Stimulated activated CD8-positive, alpha-beta memory T cell treated with anti-CD3 and anti-CD28 coated beads, Interleukin-7, amount 100 ng/mL, for 24 hours (primary cell): ENCODE results near the gene CTTNBP2NL.
A peak's percentile ranks its signal among the peaks of the same experiment; 100 is the strongest.
"Not testable (repeated sequence)": the region's sequence is repeated elsewhere in the genome, so short reads cannot be mapped to it uniquely, and the experiment has no call there.

ENCODE experiments used
- DNase-seq: peaks from one replicate; pipeline ENCODE4 v3.0.0-alpha.2; 2020; ENCODE audit warnings: low read depth

The CTTNBP2NL gene

GRCh38 chr1:112386731-112387346 is 9.2 kb upstream of the CTTNBP2NL start:
- no peak for DNase-seq

- DNase-seq = no peak
These were observed 8.2 kb upstream of the CTTNBP2NL start for GRCh38 chr1:112387807-112388206.

- no peak for DNase-seq
These were observed 7.6 kb upstream of the CTTNBP2NL start for GRCh38 chr1:112388436-112388835.

- DNase-seq = no peak
These were observed 6.3 kb upstream of the CTTNBP2NL start for GRCh38 chr1:112389689-112390088.

- DNase-seq = not testable (repeated sequence)
These were observed 5.7 kb upstream of the CTTNBP2NL start for GRCh38 chr1:112390335-112390734.

GRCh38 chr1:112390775-112391602 is 5.0 kb upstream of the CTTNBP2NL start:
- DNase-seq = peak; percentile 51

GRCh38 chr1:112391603-112391940 is 4.4 kb upstream of the CTTNBP2NL start:
- no peak for DNase-seq

- DNase-seq = no peak
These were observed 2.4 kb upstream of the CTTNBP2NL start for GRCh38 chr1:112393631-112393974.

GRCh38 chr1:112394743-112395062 is 1.3 kb upstream of the CTTNBP2NL start:
- no peak for DNase-seq

GRCh38 chr1:112395256-112395820 is 676 bp upstream of the CTTNBP2NL start:
- DNase-seq = no peak

GRCh38 chr1:112396653-112397471 is 848 bp downstream of the CTTNBP2NL start:
- no peak for DNase-seq

GRCh38 chr1:112397841-112398240 is 1.8 kb downstream of the CTTNBP2NL start:
- no peak for DNase-seq

GRCh38 chr1:112399456-112399855 is 3.4 kb downstream of the CTTNBP2NL start:
- no peak for DNase-seq

- DNase-seq = not testable (repeated sequence)
These were observed 4.7 kb downstream of the CTTNBP2NL start for GRCh38 chr1:112400706-112401105.

GRCh38 chr1:112402682-112403643 is 6.9 kb downstream of the CTTNBP2NL start:
- DNase-seq = no peak

GRCh38 chr1:112406771-112407170 is 10.8 kb downstream of the CTTNBP2NL start:
- no peak for DNase-seq

- DNase-seq = no peak
These were observed 13.4 kb downstream of the CTTNBP2NL start for GRCh38 chr1:112409414-112409813.

- no peak for DNase-seq
These were observed 14.7 kb downstream of the CTTNBP2NL start for GRCh38 chr1:112410673-112411072.

GRCh38 chr1:112417271-112417670 is 21.3 kb downstream of the CTTNBP2NL start:
- no peak for DNase-seq

GRCh38 chr1:112418099-112418892 is 22.3 kb downstream of the CTTNBP2NL start:
- no peak for DNase-seq

- no peak for DNase-seq
These were observed 27.2 kb downstream of the CTTNBP2NL start for GRCh38 chr1:112423207-112423606.
